Daoy (cell line): Measurements from ENCODE around the gene TPM4. TPM values are rescaled to one million over a fixed set of nuclear protein-coding genes. Genes with fewer than 3 reads are reported as not detected.

ENCODE experiments used
- DNase-seq: peaks from one replicate; pipeline ENCODE4 v3.0.0-alpha.2; 2015; ENCODE audit warnings: low read depth
- total RNA-seq: library from RNA; depleted of rRNA; stranded (reverse); fragments of >200 nt; shearing (Covaris generic); gene quantifications from 2 replicates; pipeline ENCODE4 v1.2.3, GENCODE V29; 2014; rRNA removed

Gene TPM4
- total RNA-seq, 1 experiment from 2014 or later: 1,303 TPM

GRCh38 chr19:16125737-16126495 lies 49.6 kb downstream of the TPM4 start:
- DNase-seq: no peak

- no peak for DNase-seq
Observed at GRCh38 chr19:16127080-16127479, 50.8 kb downstream of the TPM4 start.

GRCh38 chr19:16127776-16128371 lies 51.6 kb downstream of the TPM4 start:
- no peak for DNase-seq

- no peak for DNase-seq
Observed at GRCh38 chr19:16131648-16132047, 55.4 kb downstream of the TPM4 start.

GRCh38 chr19:16133818-16134217 lies 57.5 kb downstream of the TPM4 start:
- no peak for DNase-seq

- DNase-seq: no peak
Observed at GRCh38 chr19:16134510-16134909, 58.2 kb downstream of the TPM4 start.

- no peak for DNase-seq
Observed at GRCh38 chr19:16135430-16136127, 59.3 kb downstream of the TPM4 start.

- no peak for DNase-seq
Observed at GRCh38 chr19:16136185-16136999, 60.1 kb downstream of the TPM4 start.

- no peak for DNase-seq
Observed at GRCh38 chr19:16139752-16140151, 63.5 kb downstream of the TPM4 start.

- no peak for DNase-seq
Observed at GRCh38 chr19:16141043-16141442, 64.7 kb downstream of the TPM4 start.

- DNase-seq: no peak
Observed at GRCh38 chr19:16142032-16142580, 65.8 kb downstream of the TPM4 start.

GRCh38 chr19:16143399-16144215 lies 67.3 kb downstream of the TPM4 start, which contains the start of gene HSH2D:
TSS of gene HSH2D (plus strand) at chr19:16143685. CDS start at chr19:16148751, 5,066 bp downstream.
- no peak for DNase-seq

- no peak for DNase-seq
Observed at GRCh38 chr19:16144216-16144581, 67.9 kb downstream of the TPM4 start.

GRCh38 chr19:16146112-16146511 lies 69.8 kb downstream of the TPM4 start:
- DNase-seq: no peak

- DNase-seq: no peak
Observed at GRCh38 chr19:16148443-16149229, 72.3 kb downstream of the TPM4 start.

Other genes starting within 250 kb of the TPM4 start
- not detected in 2 replicates for gene CYP4F2, start 178.4 kb upstream of the TPM4 start, total RNA-seq
- 0.29 and 1.0 TPM in 2 replicates for gene CYP4F11, start 142.0 kb upstream of the TPM4 start, total RNA-seq
- gene OR10H4, start 127.5 kb upstream of the TPM4 start, total RNA-seq: not detected in 2 replicates
- 63.7 and 72.5 TPM in 2 replicates for gene RAB8A, start 35.4 kb downstream of the TPM4 start, total RNA-seq
- not detected in 2 replicates for gene HSH2D, start 67.2 kb downstream of the TPM4 start, total RNA-seq
- not detected in 2 replicates for gene CIB3, start 97.0 kb downstream of the TPM4 start, total RNA-seq
- 231 and 233 TPM in 2 replicates for gene FAM32A, start 108.9 kb downstream of the TPM4 start, total RNA-seq
- 86.2 and 86.8 TPM in 2 replicates for gene AP1M1, start 121.4 kb downstream of the TPM4 start, total RNA-seq
- 0.33 and 1.9 TPM in 2 replicates for gene KLF2, start 248.3 kb downstream of the TPM4 start, total RNA-seq